Mucosa of gallbladder (tissue), 1 donor: ENCODE data around the gene PRSS1. TPM values are rescaled to one million over a fixed set of nuclear protein-coding genes. Genes with fewer than 3 reads are reported as not detected.
"Not testable (repeated sequence)": the region's sequence is repeated elsewhere in the genome, so short reads cannot be mapped to it uniquely, and the experiment has no call there.

Experiments
- DNase-seq: peaks from one replicate; pipeline ENCODE4 v3.0.0-alpha.2; 2020; ENCODE audit warnings: low spot score
- total RNA-seq: library from RNA; stranded (reverse); gene quantifications from one replicate; pipeline ENCODE4 v1.2.1, GENCODE V29; 2021
- donor health status: DM: no; HTN: no; CAD: no.

PRSS1 gene
- total RNA-seq, 1 donor from 2014 or later, result 30.7 TPM

GRCh38 chr7:142746264-142746663 is 3.0 kb upstream of the PRSS1 start:
- no peak for DNase-seq

DNA sequence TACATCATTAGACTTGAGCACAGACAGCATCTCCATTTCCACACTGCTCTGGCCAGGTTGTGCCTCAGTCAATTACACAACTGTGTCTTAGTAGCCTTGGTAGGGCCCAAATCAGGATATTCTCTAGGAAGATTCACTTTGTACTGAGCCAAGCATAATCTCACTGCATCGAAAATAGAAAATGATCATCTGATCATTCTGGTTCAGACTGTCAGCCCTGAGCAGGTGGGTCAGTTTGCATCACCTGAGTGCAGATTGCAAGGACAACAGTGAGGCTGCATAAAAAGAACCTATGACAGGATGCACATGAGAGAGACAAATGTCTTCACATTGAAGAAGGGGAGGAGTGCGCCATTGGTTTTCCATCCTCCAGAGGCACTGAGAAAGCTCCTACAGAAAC is 862 bp upstream of the PRSS1 start:
- not testable (repeated sequence) for DNase-seq

DNA sequence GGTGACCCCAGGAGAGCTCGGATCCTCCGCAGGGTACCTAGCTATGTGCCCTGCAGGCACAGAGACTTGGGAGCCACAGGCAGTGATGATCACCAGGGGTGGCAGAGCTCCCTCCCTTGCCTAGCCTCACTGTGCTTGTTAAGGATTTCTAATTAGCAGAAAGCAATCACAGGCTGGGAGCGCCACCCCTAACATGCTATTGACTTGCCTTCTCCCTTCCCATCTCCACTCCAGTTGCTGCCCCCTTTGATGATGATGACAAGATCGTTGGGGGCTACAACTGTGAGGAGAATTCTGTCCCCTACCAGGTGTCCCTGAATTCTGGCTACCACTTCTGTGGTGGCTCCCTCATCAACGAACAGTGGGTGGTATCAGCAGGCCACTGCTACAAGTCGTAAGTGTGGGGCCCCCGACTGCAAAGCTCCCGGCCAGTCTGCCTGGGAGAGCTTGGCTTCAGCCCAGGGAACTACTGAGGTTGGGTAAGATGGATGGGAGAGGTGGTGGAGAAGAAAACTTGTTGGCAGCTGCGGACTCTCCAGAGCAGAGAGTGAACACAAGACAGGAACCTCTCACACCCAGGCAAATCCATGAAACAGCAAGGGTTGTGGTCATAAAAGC is 1.2 kb downstream of the PRSS1 start:
- no peak for DNase-seq

DNA sequence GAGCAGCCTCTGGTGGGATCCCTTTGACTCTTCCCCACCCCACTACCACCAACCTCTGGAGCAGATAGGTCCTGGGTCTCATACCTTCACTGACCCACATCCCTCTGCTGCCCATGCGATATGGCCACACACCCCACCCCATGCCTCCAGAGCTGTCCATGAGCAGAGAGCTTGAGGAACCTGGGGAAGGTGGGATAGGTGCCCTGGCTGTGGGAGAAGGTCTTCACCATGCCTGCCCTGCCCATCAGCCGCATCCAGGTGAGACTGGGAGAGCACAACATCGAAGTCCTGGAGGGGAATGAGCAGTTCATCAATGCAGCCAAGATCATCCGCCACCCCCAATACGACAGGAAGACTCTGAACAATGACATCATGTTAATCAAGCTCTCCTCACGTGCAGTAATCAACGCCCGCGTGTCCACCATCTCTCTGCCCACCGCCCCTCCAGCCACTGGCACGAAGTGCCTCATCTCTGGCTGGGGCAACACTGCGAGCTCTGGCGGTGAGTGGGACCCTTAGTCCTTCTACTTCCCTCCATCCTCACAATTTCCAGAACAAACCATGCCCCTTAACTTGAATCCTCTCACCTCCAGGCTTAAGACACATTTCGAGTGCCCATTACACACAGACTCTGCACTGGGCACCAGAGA is 2.4 kb downstream of the PRSS1 start:
- not testable (repeated sequence) for DNase-seq

DNA sequence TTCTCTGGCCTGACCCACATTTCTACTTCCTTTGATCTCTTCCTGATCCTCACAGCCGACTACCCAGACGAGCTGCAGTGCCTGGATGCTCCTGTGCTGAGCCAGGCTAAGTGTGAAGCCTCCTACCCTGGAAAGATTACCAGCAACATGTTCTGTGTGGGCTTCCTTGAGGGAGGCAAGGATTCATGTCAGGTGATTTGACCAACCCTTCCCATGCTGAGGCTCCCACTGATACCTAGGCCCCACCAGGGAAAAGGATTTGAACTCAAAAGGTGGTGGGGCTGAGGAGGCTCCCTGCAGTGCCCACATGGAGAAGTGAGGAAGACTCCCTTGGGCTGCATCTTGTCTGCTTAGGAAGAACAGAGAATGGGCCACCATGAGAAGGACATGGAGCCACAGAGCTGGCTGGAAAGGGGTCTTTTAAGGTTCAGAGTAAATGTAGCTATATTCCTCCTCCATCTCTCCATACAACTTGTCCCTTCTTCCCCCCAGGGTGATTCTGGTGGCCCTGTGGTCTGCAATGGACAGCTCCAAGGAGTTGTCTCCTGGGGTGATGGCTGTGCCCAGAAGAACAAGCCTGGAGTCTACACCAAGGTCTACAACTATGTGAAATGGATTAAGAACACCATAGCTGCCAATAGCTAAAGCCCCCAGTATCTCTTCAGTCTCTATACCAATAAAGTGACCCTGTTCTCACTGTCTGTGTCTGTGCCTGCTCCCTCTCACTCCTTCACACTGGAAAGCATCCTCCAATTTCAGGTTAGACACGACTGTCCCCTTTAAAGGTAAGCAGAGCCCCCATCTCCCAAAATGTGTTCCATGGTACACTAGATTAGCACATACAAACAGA is 3.3 kb downstream of the PRSS1 start:
- DNase-seq, result no peak

DNA sequence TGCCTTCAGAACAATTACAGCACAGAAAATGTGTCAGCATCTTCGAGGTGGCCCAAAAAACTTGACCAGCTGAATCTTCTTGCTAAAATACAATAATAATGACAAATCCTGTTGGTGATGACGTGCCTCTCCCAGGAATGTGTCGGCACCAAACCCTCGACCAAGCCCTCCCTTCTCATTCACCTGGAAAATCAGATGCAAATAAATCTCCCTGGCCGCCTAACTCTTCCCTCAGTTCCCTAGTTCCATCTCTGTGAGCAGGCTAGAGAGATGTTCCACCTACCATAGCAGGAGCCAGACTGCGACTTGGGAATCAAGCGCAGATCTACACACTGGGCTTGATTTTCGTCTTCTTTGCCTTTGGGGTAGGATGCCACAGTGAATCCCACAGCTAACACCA is 4.1 kb downstream of the PRSS1 start:
- DNase-seq, result no peak

DNA sequence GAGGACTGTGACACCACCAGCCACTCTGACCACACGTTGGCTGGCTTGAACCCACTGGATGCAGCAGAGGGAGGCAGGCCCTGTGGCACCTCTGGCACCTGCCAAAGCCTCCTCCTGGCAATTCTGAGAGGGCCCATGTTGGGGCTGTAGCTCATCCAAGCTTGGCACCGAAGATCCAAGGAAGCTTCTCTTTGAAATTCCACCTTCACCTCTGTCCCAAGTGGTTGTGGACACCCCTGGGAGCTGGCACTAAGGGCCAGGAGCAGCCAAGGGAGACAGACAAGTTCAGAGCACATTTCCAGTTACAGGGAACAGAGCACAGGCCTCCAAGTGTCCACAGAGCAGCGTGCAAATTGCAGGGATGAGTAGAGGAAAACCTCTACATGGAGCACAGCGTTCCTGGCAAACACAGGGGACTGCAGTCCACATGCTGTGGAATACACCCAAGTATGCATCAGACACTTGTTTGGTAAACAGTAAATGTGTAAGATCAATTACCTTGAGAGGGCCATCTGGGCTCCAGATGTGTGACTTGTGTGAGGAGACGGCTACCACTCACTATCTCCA is 4.7 kb downstream of the PRSS1 start:
- DNase-seq, result not testable (repeated sequence)

GRCh38 chr7:142754681-142755575 is 5.7 kb downstream of the PRSS1 start:
- DNase-seq, result no peak

- not testable (repeated sequence) for DNase-seq
Measured at GRCh38 chr7:142758312-142758711, 9.0 kb downstream of the PRSS1 start.

- no peak for DNase-seq
Measured at GRCh38 chr7:142759433-142759832, 10.2 kb downstream of the PRSS1 start.

GRCh38 chr7:142760071-142760642 is 10.9 kb downstream of the PRSS1 start:
- no peak for DNase-seq

DNA sequence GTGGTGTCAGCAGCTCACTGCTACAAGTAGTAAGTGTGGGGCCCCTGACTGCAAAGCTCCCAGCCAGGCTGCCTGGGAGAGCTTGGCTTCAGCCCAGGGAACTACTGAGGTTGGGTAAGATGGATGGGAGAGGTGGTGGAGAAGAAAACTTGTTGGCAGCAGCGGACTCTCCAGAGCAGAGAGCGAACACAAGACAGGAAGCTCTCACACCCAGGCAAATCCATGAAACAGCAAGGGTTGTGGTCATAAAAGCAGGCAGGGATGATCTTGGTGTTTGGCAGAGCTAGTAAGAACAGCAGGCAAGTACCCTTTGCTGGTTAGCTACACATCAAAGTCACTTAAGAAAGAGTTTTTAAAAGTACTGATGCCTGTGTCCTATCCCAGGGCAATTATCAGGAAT is 12.3 kb downstream of the PRSS1 start:
- not testable (repeated sequence) for DNase-seq

DNA sequence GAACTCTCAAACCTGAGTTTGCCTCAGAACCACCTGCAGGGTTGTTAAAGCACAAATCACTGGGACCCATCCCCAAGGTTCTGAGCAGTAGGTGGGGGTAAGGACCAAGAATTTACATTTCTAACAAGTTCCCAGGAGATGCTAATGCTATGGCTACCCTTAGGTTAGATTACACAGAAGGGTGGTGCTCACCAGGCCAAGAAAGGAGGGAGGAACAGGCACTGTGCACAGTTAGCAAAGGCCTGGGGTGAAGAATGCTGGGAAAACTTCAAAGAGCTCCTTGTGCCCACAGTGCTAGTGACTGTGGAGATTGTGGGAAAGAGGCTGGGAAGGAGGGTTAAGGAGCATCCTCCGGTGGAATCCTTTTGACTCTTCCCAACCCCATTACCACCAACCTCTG is 12.8 kb downstream of the PRSS1 start:
- no peak for DNase-seq

DNA sequence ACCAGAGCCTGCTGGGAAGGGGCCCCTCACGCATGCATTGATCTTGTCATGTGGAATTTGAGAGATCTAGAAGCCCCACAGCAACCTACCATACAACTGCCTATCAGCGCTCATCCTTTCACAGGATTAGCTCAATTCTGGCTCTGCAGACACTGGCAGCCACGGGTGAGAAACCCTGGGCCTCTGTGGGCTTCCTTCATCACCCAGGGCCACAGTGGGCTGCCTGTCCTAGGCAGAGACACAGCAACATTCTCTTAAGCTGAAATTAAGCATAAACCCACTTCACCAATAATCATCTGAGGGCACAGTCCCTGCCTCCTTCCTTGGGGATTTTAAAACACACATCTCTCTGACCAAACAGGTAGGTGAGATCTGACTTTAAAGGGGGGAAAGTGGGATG is 18.2 kb downstream of the PRSS1 start:
- no peak for DNase-seq

DNA sequence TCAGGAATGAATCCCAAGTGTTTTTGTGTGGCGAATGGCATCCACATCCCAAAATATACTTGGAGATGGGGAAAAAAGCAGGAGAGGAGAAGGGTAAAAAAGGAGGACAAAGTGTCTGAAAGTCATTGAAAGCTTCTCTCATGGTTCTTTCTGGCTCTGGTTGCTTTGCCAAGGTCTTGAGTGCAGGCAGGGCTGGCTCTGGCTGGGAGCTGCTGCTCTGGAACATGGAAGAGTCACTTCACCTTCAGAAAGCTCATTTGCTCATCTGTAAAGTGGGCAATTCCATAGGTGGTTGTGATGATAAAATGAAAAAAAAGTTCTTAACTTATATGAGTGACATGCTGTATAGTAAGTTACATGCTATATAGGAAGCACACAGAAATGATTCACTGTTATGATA is 18.6 kb downstream of the PRSS1 start:
- DNase-seq, result no peak

DNA sequence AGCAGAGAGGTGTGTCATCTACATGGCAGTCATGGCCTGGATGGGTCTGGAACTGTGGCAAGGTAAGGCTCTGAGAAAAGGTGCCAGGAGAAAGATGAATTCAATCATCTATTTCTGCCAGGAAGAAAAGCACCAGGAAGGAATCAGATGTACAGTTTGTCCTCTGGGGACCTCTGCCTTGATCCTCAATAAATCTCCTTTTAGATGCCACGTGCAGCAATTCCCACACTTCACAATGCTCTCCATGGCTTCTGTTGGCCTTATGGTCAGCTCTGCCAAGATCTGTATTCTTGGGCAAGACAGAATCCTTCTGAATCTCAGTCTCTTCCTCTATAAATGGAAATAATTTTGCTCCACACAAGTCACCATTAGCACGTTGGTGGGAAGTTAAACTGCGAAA is 19.6 kb downstream of the PRSS1 start:
- DNase-seq, result not testable (repeated sequence)

DNA sequence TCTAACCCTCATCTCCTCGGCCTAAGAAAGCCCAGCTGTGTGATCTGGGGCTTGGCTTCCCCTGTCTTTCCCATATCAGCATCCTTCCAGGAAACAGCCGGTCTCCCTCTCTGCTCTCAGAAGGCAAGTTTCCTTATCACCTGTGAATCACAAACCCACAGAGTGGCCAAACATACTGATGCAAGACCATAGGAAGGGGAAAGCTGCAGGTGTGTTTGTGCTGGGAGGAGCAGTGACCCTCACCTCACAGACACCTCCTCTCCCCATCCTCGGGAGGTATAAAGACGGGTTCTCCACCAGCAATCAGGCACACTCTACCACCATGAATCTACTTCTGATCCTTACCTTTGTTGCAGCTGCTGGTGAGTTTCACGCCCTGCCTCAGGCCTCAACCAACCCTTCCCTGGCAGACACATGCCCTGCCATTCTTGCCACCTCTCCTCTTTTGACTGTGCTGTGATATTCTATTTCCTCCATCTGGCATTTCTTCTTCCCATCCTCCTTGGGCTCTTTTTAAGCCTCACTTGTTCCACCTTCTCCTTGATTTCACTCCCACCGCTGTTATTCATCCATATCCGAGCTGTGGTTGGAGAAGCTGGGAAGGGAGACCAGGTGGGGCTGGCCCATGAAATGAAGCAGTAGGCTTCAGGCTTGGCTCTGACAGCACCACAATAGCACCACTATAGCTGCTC is 21.5 kb downstream of the PRSS1 start, which contains the start of gene PRSS2:
PRSS2 (plus strand) TSS at position 310 of the 692 bp plus-strand sequence; CDS start at position 323, 13 bp downstream.
- no peak for DNase-seq

DNA sequence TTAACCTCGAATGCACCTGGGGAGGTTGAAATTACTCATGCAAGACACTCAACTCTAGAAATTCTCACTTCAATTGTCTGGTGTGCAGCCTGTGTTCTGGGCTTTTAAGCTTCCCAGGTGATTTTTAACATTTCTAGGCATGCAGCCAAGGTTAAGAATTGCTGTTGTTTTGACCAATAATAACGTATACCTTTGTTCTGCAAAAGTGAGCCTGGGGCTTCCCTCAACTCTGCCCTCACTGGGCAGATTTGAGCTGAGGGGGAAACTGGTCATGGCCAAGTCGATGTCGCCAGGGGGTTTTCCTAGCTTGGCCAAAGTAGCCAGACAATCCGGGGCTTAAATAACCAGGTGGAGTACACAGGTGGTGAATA is 22.1 kb downstream of the PRSS1 start:
- DNase-seq, result no peak

DNA sequence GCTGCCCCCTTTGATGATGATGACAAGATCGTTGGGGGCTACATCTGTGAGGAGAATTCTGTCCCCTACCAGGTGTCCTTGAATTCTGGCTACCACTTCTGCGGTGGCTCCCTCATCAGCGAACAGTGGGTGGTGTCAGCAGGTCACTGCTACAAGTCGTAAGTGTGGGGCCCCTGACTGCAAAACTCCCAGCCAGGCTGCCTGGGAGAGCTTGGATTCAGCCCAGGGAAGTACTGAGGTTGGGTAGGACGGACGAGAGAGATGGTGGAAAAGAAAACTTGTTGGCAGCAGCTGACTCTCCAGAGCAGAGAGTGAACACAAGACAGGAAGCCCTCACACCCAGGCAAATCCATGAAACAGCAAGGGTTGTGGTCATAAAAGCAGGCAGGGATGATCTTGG is 22.8 kb downstream of the PRSS1 start:
- DNase-seq, result no peak

DNA sequence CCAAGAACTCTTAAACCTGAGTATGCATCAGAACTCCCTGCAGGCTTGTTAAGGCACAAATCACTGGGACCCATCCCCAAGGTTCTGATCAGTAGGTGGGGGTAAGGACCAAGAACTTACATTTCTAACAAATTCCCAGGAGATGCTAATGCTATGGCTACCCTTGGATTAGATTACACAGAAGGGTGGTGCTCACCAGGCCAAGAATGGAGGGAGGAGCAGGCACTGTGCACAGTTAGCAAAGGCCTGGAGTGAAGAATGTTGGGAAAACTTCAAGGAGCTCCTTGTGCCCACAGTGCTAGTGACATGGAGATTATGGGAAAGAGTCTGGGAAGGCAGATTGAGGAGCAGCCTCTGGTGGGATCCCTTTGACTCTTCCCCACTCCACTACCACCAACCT is 23.4 kb downstream of the PRSS1 start:
- DNase-seq, result no peak
